HFFc6 (cell line): ENCODE results near the gene CELF5. TPM values are rescaled to one million over a fixed set of nuclear protein-coding genes. Genes with fewer than 3 reads are reported as not detected.

ENCODE experiments used
- DNase-seq: peaks from one replicate; pipeline ENCODE4 v3.0.0-alpha.2; 2018
- H3K27ac Mint-ChIP-seq: 2 replicates; pipeline ENCODE4 v1.8.0; 2020; ENCODE audit warnings: mild to moderate bottlenecking, mixed read lengths
- H3K27me3 Mint-ChIP-seq: 2 replicates; pipeline ENCODE4 v1.8.0; 2021; ENCODE audit warnings: mild to moderate bottlenecking, moderate library complexity, mixed read lengths; ENCODE audit not compliant: insufficient read depth
- H3K36me3 Mint-ChIP-seq: 2 replicates; pipeline ENCODE4 v1.8.0; 2021; ENCODE audit warnings: low read depth, mixed read lengths
- H3K4me1 Mint-ChIP-seq: 2 replicates; pipeline ENCODE4 v1.8.0; 2020; ENCODE audit warnings: low read depth, mixed read lengths
- H3K4me3 Mint-ChIP-seq: 2 replicates; pipeline ENCODE4 v1.8.0; 2020; ENCODE audit warnings: mild to moderate bottlenecking, moderate library complexity, mixed read lengths
- H3K9me3 Mint-ChIP-seq: 2 replicates; pipeline ENCODE4 v1.8.0; 2020; ENCODE audit warnings: mild to moderate bottlenecking, mixed read lengths
- total RNA-seq, 6 experiments: library from RNA; stranded (reverse); fragmentation: NEBNext Ultra II Directional; extraction: Animal tissue kit (Norgen Biotek cat#: 25700); gene quantifications; 2 replicates in 1 of 6; 3 replicates in 5 of 6; pipeline ENCODE4 v1.2.3, GENCODE V29; 2021
- TF ChIP-seq, protein P1 (sequence below): fragments of 200-600 bp; sonication (generic); IDR thresholded peaks from 2 replicates; pipeline ENCODE4 v1.5.0; 2021; ENCODE audit warnings: antibody characterized with exemption, mild to moderate bottlenecking

The CELF5 gene
- total RNA-seq, 6 experiments from 2014 or later = 0.20 to 0.46 (median 0.30) TPM; not detected in 3

DNA sequence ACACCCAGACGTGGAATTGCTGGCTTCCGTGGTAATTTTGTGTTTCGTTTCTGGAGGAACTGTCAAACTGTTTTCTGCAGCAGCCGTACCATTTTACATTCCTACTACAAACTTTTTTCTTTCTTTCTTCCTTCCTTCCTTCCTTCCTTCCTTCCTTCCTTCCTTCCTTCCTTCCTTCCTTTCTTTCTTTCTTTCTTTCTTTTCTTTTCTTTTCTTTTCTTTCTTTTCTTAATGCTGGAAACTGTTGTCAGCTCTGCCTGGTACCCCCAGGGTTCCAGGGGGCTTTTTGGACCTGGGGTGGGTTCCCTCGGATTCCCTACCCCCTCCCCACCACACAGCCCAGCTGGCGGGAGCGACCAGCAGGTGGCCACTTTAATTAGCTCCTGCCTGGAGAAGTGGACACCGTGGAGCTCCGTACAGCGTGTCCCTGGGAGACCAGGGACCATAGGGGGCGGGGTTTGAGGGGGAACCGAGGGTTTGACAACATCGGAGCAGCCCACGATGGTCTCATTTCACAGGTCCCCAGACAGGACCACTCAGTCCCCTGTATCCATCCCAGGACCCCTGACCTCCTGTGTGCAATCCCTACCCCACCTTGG, 24.4 kb downstream of the CELF5 start:
- H3K4me3 Mint-ChIP-seq = no peak overlapping the region
- peaks cover 6% of the 10 kb centered on the region; the same call in 1 of the 2 replicates for H3K27me3 Mint-ChIP-seq
- H3K4me1 Mint-ChIP-seq = no peaks in the 10 kb centered on the region
- TF ChIP-seq, protein P1, sequence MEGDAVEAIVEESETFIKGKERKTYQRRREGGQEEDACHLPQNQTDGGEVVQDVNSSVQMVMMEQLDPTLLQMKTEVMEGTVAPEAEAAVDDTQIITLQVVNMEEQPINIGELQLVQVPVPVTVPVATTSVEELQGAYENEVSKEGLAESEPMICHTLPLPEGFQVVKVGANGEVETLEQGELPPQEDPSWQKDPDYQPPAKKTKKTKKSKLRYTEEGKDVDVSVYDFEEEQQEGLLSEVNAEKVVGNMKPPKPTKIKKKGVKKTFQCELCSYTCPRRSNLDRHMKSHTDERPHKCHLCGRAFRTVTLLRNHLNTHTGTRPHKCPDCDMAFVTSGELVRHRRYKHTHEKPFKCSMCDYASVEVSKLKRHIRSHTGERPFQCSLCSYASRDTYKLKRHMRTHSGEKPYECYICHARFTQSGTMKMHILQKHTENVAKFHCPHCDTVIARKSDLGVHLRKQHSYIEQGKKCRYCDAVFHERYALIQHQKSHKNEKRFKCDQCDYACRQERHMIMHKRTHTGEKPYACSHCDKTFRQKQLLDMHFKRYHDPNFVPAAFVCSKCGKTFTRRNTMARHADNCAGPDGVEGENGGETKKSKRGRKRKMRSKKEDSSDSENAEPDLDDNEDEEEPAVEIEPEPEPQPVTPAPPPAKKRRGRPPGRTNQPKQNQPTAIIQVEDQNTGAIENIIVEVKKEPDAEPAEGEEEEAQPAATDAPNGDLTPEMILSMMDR = no peak
- H3K27ac Mint-ChIP-seq = no peak overlapping the region
- H3K9me3 Mint-ChIP-seq = peaks cover 13% of the 10 kb centered on the region
- H3K36me3 Mint-ChIP-seq = peaks cover 6% of the 10 kb centered on the region; the same call in 1 of the 2 replicates
- DNase-seq = no peak

DNA sequence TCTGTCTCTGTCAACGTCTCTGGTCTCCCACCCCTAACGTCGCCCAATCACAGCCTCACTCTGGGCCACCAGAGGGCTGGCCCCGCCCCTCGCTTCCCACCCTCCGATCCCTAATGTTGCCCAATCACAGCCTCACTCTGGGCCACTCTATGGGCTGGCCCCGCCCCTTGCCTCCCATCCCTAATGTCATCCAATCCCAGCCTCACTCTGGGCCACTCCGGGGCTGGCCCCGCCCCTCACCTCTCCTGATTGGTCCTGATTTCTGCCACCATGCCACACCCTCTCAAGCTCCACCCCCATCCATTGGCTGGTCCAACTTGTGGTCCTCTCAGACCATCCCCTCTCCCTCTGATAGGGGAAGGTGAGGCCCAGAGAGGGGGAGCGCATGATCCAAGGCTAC, 24.9 kb downstream of the CELF5 start:
- TF ChIP-seq, protein P1 = no peak
- DNase-seq = no peak
- Mint-ChIP-seq H3K36me3 (peaks cover 6% of the 10 kb centered on the region; the same call in 1 of the 2 replicates), H3K27ac (no peak overlapping the region), H3K4me1 (no peaks in the 10 kb centered on the region), H3K9me3 (peaks cover 18% of the 10 kb centered on the region), H3K27me3 (peaks cover 6% of the 10 kb centered on the region; the same call in 1 of the 2 replicates), H3K4me3 (no peak overlapping the region)

DNA sequence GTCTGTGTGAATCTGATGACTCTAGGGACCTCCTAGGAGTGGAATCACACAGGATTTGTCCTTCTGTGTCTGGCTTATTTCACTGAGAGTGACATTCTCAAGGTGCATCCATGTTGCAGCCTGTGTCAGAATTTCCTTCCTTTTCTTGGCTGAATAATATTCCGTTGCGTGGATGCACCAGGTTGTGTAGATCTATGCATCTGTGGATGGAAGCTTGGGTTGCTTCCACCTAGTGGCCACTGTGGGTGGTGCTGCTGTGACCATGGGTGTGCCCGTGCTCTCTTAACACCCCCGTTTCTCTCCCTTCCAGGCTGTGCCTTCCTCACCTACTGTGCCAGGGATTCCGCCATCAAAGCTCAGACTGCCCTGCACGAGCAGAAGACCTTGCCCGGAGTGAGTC, 26.2 kb downstream of the CELF5 start:
- TF ChIP-seq, protein P1 = peak; percentile 76
- Mint-ChIP-seq H3K27ac (no peak overlapping the region), H3K4me1 (no peaks in the 10 kb centered on the region), H3K27me3 (peaks cover 10% of the 10 kb centered on the region), H3K4me3 (no peak overlapping the region), H3K36me3 (peaks cover 6% of the 10 kb centered on the region; the same call in 1 of the 2 replicates), H3K9me3 (peaks cover 21% of the 10 kb centered on the region)
- no peak for DNase-seq

DNA sequence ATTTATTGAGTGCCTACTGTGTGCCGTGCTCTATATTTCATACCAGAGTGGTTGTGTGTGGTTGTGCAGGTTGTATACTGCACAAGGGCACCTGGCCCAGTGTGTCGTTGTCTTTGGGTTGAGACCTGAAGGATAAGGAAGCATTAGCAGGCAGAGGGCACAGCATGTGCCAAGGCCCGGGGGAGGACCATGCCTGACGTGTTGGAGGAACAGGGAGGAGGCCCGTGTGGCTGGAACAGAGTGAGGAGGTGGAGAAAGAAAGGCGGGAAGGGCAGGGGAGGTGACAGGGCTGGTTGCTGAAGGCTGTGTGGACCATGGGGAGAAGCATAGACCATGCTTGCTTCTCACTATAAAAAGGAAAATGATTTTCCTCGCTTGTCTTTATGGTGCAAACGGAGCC, 26.8 kb downstream of the CELF5 start:
- Mint-ChIP-seq H3K9me3 (peaks cover 21% of the 10 kb centered on the region), H3K4me1 (no peaks in the 10 kb centered on the region), H3K27ac (no peak overlapping the region), H3K4me3 (no peak overlapping the region), H3K36me3 (peaks cover 6% of the 10 kb centered on the region; the same call in 1 of the 2 replicates), H3K27me3 (peaks cover 8% of the 10 kb centered on the region)
- DNase-seq = no peak
- TF ChIP-seq, protein P1 = no peak

DNA sequence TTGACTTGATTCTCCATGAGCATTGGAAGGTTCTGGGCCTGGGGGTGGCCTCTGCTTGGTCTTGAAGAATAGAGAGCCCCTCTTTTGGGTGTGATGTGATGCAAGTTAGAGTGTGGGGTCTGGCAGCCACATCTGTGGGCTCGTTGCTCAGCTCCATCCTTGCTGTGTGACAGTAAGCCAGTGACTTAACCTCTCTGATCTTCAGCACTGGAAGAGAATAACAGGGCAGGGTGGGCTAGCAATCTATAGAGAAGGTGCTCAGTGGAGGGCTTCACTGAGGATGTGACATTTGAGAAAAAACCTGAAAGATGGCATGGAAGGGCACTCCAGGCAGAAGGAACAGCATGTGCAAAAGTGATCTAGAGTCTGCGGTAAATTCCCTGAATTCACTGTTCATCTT, 28.2 kb downstream of the CELF5 start:
- Mint-ChIP-seq H3K27ac (no peak overlapping the region), H3K4me1 (no peaks in the 10 kb centered on the region), H3K9me3 (peaks cover 21% of the 10 kb centered on the region), H3K36me3 (peaks cover 6% of the 10 kb centered on the region; the same call in 1 of the 2 replicates), H3K4me3 (no peak overlapping the region), H3K27me3 (peaks cover 14% of the 10 kb centered on the region)
- TF ChIP-seq, protein P1 = no peak
- DNase-seq = no peak
